Pancreas (tissue), 10 donors: ENCODE measurements around the gene RPL13. TPM values are rescaled to one million over a fixed set of nuclear protein-coding genes. Genes with fewer than 3 reads are reported as not detected.

ENCODE experiments used
- ATAC-seq, 4 donors: fragments of 200-7000 bp; cut with Tn5 transposase; one replicate each; pipeline versions ENCODE4 v1.8.0 to v1.9.1; 2020; ENCODE audit warnings: mild to moderate bottlenecking in 4 of 4, moderate library complexity in 4 of 4
- DNase-seq, 6 donors: peaks; one replicate each; pipeline ENCODE4 v3.0.0-alpha.2; 2020
- FAIRE-seq: peaks from 2 replicates; lab custom pipeline; 2012; peaks lifted over from hg19 to GRCh38; lab: Jason Lieb, UNC
- H3K27ac ChIP-seq, 4 donors: fragments of 200-600 bp; sonication (generic); 1 replicate in 3 of 4; 2 replicates in 1 of 4; pipeline versions ENCODE4 v1.5.0 to v1.8.0; 2020
- H3K27me3 ChIP-seq, 4 donors: fragments of 200-600 bp; one replicate each; pipeline ENCODE4 v1.8.0; 2021
- H3K36me3 ChIP-seq, 3 donors: fragments of 200-600 bp; sonication (generic) in 1 of 3; one replicate each; pipeline versions ENCODE4 v1.5.0 to v1.8.0; 2020 to 2021
- H3K4me1 ChIP-seq, 3 donors: fragments of 200-600 bp; one replicate each; pipeline ENCODE4 v1.8.0; 2021
- H3K4me3 ChIP-seq, 4 donors: fragments of 200-600 bp; sonication (generic) in 2 of 4; one replicate each; pipeline versions ENCODE4 v1.5.0 to v1.8.0; 2020 to 2021
- H3K9me3 ChIP-seq, 4 donors: fragments of 200-600 bp; one replicate each; pipeline ENCODE4 v1.8.0; 2021
- WGBS, 2 donors: extraction: QIAGEN DNeasy Blood & Tissue Kit; methylation state at CpG; one replicate each; pipeline ENCODE4 v1.1.7; 2013; 5-methylcytosine and 5-hydroxymethylcytosine counted together
- intact Hi-C, 3 donors: fragments of 100-400 bp; cut with DNase I; formaldehyde crosslinking; loops; one replicate each; pipeline versions ENCODE4 v1.11.1 to v1.14.2; 2022
- polyA plus RNA-seq, 2 donors: library from polyadenylated mRNA; stranded (reverse); fragments of 200-250 nt; gene quantifications; one replicate each; pipeline ENCODE4 v1.2.3, GENCODE V29; 2013
- total RNA-seq, 6 donors: library from RNA; stranded (reverse); fragmentation: NEBNext Ultra II Directional in 4 of 6; extraction: Animal tissue kit (Norgen Biotek cat#: 25700) in 4 of 6; gene quantifications; one replicate each; pipeline versions ENCODE4 v1.2.1 to v1.2.4, GENCODE V29; 2021 to 2023
- TF ChIP-seq, protein P1 (sequence below), 4 donors: fragments of 200-600 bp; sonication (generic) in 3 of 4; IDR thresholded peaks; one replicate each; pipeline versions ENCODE4 v1.5.0 to v1.8.0; 2021; ENCODE audit warnings: antibody characterized with exemption in 4 of 4
- donor health status: healthy with polysubstance abuse.
- donor health status: DM: no; HTN: no; CAD: no; lungs with moderate emphysema.
- donor health status: DM: no; HTN: no; CAD: no.
- donor health status: control.
- donor health status: control.
- donor health status: Bipolar disorder and iron deficiency.
- donor health status: DM: yes; HTN: yes; CAD: no.
- donor health status: DM: no; HTN: no; CAD: no.
- donor health status: DM: no; HTN: no; CAD: no.
- donor health status: DM: yes; HTN: yes; CAD: no.

The RPL13 gene
- total and polyA plus RNA-seq, 8 donors = 1,297 to 6,500 (median 2,093) TPM

DNA sequence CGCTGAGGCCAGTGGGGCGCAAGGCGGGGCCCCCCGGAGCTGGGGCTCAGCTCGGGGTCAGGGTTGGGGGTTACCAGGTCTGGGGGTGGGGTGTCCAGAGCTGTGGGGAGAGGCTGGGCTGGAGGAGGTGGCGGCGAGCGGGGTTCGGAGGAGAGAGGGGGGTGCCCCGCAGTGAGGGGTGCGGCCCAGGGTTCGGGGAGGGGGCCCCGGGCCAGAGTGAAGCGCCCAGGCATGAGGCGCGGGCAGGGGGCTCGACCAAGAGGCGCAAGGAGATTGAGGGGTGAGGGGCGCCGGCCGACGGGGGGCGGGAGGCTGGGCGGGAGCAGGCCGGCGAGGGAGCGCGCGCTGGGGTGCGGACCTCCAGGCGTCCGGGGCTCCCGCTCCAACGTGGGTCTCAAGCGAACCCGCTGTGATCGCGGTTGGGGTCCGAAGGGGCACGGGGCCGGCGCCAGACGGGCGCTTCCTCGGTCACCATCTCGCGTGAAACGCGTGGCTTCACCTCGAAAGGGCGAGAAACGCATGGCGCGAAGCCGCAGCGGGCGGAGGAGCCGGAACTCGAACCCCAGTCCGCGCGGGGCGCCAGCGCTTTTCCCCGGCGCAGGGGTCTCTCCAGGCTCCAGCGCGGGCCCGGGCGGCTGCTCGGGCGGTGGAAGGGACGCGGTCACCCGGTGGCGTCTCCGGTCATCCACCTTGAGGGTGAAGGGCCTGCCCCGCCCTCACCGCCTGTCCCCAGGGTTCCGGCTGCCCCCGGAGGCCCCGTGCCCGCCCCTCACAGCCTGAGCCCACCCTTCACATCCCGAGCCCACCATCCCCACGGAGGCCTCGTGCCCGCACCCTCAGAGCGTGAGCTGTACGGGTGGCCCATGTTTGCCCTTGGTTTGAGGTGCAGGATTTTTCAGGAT, 15.9 kb downstream of the RPL13 start:
- Histone ChIP-seq H3K9me3 (no peaks in the 10 kb centered on the region), H3K27me3 (peaks cover 0 to 4% (median 0%) of the 10 kb centered on the region in 4 donors), H3K27ac (no peak overlapping the region), H3K4me3 (peak overlapping the region in 1 of 4 donors; percentile 33), H3K4me1 (peaks cover 0 to 7% (median 0%) of the 10 kb centered on the region in 3 donors), H3K36me3 (no peaks in the 10 kb centered on the region)
- WGBS, 2 donors = 19 to 26% methylated on average over 40 to 89 of the region's 89 CpGs
- no peak for ATAC-seq
- TF ChIP-seq, protein P1, sequence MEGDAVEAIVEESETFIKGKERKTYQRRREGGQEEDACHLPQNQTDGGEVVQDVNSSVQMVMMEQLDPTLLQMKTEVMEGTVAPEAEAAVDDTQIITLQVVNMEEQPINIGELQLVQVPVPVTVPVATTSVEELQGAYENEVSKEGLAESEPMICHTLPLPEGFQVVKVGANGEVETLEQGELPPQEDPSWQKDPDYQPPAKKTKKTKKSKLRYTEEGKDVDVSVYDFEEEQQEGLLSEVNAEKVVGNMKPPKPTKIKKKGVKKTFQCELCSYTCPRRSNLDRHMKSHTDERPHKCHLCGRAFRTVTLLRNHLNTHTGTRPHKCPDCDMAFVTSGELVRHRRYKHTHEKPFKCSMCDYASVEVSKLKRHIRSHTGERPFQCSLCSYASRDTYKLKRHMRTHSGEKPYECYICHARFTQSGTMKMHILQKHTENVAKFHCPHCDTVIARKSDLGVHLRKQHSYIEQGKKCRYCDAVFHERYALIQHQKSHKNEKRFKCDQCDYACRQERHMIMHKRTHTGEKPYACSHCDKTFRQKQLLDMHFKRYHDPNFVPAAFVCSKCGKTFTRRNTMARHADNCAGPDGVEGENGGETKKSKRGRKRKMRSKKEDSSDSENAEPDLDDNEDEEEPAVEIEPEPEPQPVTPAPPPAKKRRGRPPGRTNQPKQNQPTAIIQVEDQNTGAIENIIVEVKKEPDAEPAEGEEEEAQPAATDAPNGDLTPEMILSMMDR (IDR thresholded peaks at IDR 0.05) = no peak
- intact Hi-C loops = no loop called here
- no peak for DNase-seq
- no peak for FAIRE-seq

DNA sequence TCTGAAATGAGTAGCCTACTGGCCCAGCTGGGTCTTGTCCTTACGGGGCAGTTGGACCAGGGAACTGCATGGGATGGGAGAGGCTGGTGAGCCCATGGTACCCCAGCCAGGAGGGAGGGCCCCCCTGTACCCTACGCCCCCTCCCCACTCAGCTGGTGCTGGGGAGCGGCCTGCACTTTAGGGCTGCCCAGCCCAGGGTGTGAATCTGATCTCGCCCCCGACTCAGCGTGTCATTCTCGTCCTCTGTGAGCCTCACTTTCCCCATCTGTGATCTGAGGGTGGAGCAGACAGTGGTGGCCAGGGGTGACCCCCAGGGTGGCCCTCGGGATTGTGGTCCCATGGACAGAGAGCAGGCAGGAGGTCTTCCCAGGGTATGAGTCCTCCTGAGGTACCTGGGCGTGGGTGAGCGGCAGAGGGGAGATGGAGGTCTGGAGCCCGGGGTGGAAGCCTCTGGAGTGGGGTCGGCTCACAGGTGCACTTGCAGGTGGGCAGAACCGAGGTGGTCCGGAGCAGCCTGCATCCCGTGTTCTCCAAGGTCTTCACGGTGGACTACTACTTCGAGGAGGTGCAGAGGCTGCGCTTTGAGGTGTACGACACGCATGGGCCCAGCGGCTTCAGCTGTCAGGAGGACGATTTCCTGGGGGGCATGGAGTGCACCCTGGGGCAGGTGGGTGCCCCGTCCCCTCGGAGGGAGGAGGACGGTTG, 16.7 kb downstream of the RPL13 start:
- Histone ChIP-seq H3K36me3 (no peaks in the 10 kb centered on the region), H3K4me3 (no peak overlapping the region), H3K4me1 (peaks cover 0 to 7% (median 0%) of the 10 kb centered on the region in 3 donors), H3K9me3 (no peaks in the 10 kb centered on the region), H3K27me3 (peaks cover 0 to 4% (median 0%) of the 10 kb centered on the region in 4 donors), H3K27ac (no peak overlapping the region)
- 82 to 89% methylated on average over 25 of the region's 25 CpGs for WGBS, 2 donors
- ATAC-seq (no peak), FAIRE-seq (no peak), DNase-seq (peak in 2 of 6 donors; percentile 24 to 73)
- TF ChIP-seq, protein P1 (IDR thresholded peaks at IDR 0.05) = no peak
- intact Hi-C loops = no loop called here

DNA sequence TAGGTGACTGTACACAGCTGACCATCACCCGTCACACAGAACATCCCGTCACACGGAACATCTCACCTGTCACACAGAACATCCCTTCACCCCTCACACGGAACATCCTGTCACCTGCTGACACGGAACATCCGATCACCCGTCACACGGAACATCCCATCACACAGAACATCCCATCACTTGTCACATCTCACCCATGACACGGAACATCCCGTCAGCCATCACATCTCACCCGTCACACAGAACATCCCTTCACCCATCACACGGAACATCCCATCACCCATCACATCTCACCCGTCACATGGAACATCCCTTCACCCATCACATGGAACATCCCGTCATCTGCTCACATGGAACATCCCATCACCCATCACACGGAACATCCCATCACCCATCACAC, 18.9 kb downstream of the RPL13 start:
- TF ChIP-seq, protein P1 (IDR thresholded peaks at IDR 0.05) = no peak
- Histone ChIP-seq H3K27me3 (peaks cover 0 to 4% (median 0%) of the 10 kb centered on the region in 4 donors), H3K9me3 (no peaks in the 10 kb centered on the region), H3K4me3 (no peak overlapping the region), H3K4me1 (peaks cover 0 to 7% (median 0%) of the 10 kb centered on the region in 3 donors), H3K36me3 (no peaks in the 10 kb centered on the region), H3K27ac (no peak overlapping the region)
- WGBS, 2 donors = 82 to 87% methylated on average over 15 of the region's 15 CpGs
- intact Hi-C loops = no loop called here
- FAIRE-seq (no peak), ATAC-seq (no peak), DNase-seq (no peak)

DNA sequence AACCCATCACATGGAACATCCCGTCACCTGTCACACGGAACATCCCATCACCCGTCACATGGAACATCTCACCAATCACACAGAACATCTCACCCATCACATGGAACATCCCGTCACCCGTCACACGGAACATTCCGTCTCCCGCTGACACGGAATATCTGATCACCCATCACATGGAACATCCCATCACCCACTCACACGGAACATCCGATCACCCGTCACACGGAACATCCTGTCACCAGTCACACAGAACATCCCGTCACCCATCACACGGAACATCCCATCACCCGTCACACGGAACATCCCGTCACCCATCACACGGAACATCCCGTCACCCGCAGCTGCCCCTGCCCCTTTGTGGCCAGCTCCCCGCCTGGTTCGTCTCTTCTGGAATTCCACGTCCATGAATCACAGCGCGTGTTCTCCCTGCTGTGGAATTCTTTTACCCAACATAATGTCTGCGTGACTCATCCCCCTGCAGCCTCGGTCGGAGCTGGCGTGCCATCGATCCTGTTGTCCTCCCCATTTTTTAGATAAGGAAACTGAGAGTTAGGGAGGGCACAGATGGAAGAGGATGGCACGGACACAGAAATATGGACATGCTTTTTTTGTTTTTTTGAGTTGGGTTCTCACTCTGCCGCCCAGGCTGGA, 20.7 kb downstream of the RPL13 start:
- Histone ChIP-seq H3K4me3 (no peak overlapping the region), H3K9me3 (no peaks in the 10 kb centered on the region), H3K27ac (peak overlapping the region in 2 of 4 donors; percentile 50 to 74), H3K27me3 (no peaks in the 10 kb centered on the region), H3K4me1 (no peaks in the 10 kb centered on the region), H3K36me3 (no peaks in the 10 kb centered on the region)
- ATAC-seq = peak in 1 of 4 donors; percentile 36
- WGBS, 2 donors = 85 to 87% methylated on average over 33 of the region's 33 CpGs
- no peak for FAIRE-seq
- intact Hi-C loops = no loop called here
- DNase-seq = no peak
- TF ChIP-seq, protein P1 (IDR thresholded peaks at IDR 0.05) = no peak
